CD14-positive monocyte (primary cell): ENCODE measurements around the gene MYO6. TPM values are rescaled to one million over a fixed set of nuclear protein-coding genes. Genes with fewer than 3 reads are reported as not detected.

ENCODE experiments used
- DNase-seq, 3 donors: peaks; one replicate each; pipeline ENCODE4 v3.0.0-alpha.2; 2011 to 2022
- H2AFZ ChIP-seq: 2 replicates; pipeline ENCODE4 v1.6.0; 2012; ENCODE audit warnings: mild to moderate bottlenecking, low read depth, low read length, inconsistent platforms; ENCODE audit not compliant: insufficient read depth, poor library complexity, severe bottlenecking
- H3K27ac ChIP-seq, 2 donors: 1 replicate in 1 of 2; 2 replicates in 1 of 2; pipeline ENCODE4 v1.5.1; 2012 to 2013; ENCODE audit warnings: low read length in 2 of 2, control low read depth in 1 of 2, inconsistent platforms in 1 of 2, low read depth in 1 of 2, mild to moderate bottlenecking in 1 of 2
- H3K27me3 ChIP-seq, 2 donors: one replicate each; pipeline versions ENCODE4 v1.6.0 to v1.6.1; 2011 to 2013; ENCODE audit warnings: low read length in 2 of 2; ENCODE audit not compliant: control insufficient read depth in 2 of 2, insufficient read depth in 2 of 2
- H3K36me3 ChIP-seq, 2 donors: replicated peaks in 1 of 2; 1 replicate in 1 of 2; 2 replicates in 1 of 2; pipeline versions ENCODE4 v1.5.1 to v1.6.1; 2012 to 2013; ENCODE audit warnings: low read length in 2 of 2, control low read depth in 1 of 2, inconsistent platforms in 1 of 2, mild to moderate bottlenecking in 1 of 2; ENCODE audit not compliant: insufficient read depth in 2 of 2, control insufficient read depth in 1 of 2
- H3K4me1 ChIP-seq, 2 donors: 1 replicate in 1 of 2; 2 replicates in 1 of 2; pipeline versions ENCODE4 v1.5.1 to v1.6.1; 2012 to 2013; ENCODE audit warnings: low read length in 2 of 2, control low read depth in 1 of 2, inconsistent platforms in 1 of 2, mild to moderate bottlenecking in 1 of 2, moderate library complexity in 1 of 2; ENCODE audit not compliant: insufficient read depth in 2 of 2, control insufficient read depth in 1 of 2
- H3K4me2 ChIP-seq: replicated peaks from 2 replicates; pipeline ENCODE3; 2012; ENCODE audit warnings: low read length, moderate library complexity, mild to moderate bottlenecking; ENCODE audit not compliant: poor library complexity, severe bottlenecking; ENCODE audit errors: extremely low read depth
- H3K4me3 ChIP-seq, 3 experiments: fragments of 200-600 bp in 1 of 3; sonication (generic) in 1 of 3; replicated peaks in 1 of 3; 1 replicate in 2 of 3; 2 replicates in 1 of 3; pipeline ENCODE4 v1.5.1; 2011 to 2013; ENCODE audit warnings: low read length in 3 of 3, mild to moderate bottlenecking in 3 of 3, control low read depth in 2 of 3, low read depth in 2 of 3, inconsistent platforms in 1 of 3, moderate library complexity in 1 of 3
- H3K79me2 ChIP-seq: 2 replicates; pipeline ENCODE4 v1.6.0; 2012; ENCODE audit warnings: mild to moderate bottlenecking, control low read depth, inconsistent platforms, low read length, moderate library complexity; ENCODE audit not compliant: insufficient read depth
- H3K9ac ChIP-seq: 2 replicates; pipeline ENCODE4 v1.6.0; 2017; ENCODE audit warnings: low read length, mild to moderate bottlenecking; ENCODE audit not compliant: insufficient read depth, poor library complexity, severe bottlenecking
- H3K9me3 ChIP-seq, 2 donors: replicated peaks in 1 of 2; 1 replicate in 1 of 2; 2 replicates in 1 of 2; pipeline versions ENCODE4 v1.5.1 to v1.6.1; 2012 to 2013; ENCODE audit warnings: low read length in 2 of 2, control low read depth in 1 of 2; ENCODE audit not compliant: control insufficient read depth in 1 of 2, insufficient read depth in 1 of 2
- H4K20me1 ChIP-seq: 2 replicates; pipeline ENCODE4 v1.6.0; 2012; ENCODE audit warnings: mild to moderate bottlenecking, low read length, control low read depth, moderate library complexity; ENCODE audit not compliant: insufficient read depth
- H3K27ac Mint-ChIP-seq, 7 donors: one replicate each; pipeline ENCODE4 v1.8.0; 2020; ENCODE audit warnings: mild to moderate bottlenecking in 7 of 7, mixed read lengths in 7 of 7, moderate library complexity in 6 of 7, inconsistent platforms in 2 of 7
- H3K27me3 Mint-ChIP-seq, 3 donors: one replicate each; pipeline ENCODE4 v1.8.0; 2021 to 2022; ENCODE audit warnings: low read depth in 3 of 3, mild to moderate bottlenecking in 3 of 3, mixed read lengths in 3 of 3, moderate library complexity in 3 of 3, inconsistent platforms in 1 of 3
- H3K36me3 Mint-ChIP-seq, 2 donors: one replicate each; pipeline ENCODE4 v1.8.0; 2020; ENCODE audit warnings: mixed read lengths in 2 of 2, inconsistent platforms in 1 of 2, mild to moderate bottlenecking in 1 of 2
- H3K4me1 Mint-ChIP-seq: one replicate; pipeline ENCODE4 v1.8.0; 2020; ENCODE audit warnings: mild to moderate bottlenecking, mixed read lengths
- H3K4me3 Mint-ChIP-seq, 2 donors: one replicate each; pipeline ENCODE4 v1.8.0; 2020; ENCODE audit warnings: mild to moderate bottlenecking in 2 of 2, mixed read lengths in 2 of 2, moderate library complexity in 1 of 2
- H3K9me3 Mint-ChIP-seq, 7 donors: one replicate each; pipeline ENCODE4 v1.8.0; 2020 to 2022; ENCODE audit warnings: mixed read lengths in 7 of 7, mild to moderate bottlenecking in 6 of 7, moderate library complexity in 6 of 7, inconsistent platforms in 2 of 7
- CTCF ChIP-seq: fragments of 200-600 bp; IDR thresholded peaks from one replicate; pipeline ENCODE4 v1.8.0; 2022; ENCODE audit warnings: antibody characterized with exemption, mild to moderate bottlenecking
- WGBS: methylation state at CpG from one replicate; pipeline ENCODE4 v1.1.5; 2013; ENCODE audit warnings: missing lambda C conversion rate; ENCODE audit not compliant: insufficient coverage; 5-methylcytosine and 5-hydroxymethylcytosine counted together
- intact Hi-C, 2 donors: fragments of 100-400 bp; cut with micrococcal nuclease; formaldehyde crosslinking; loops; one replicate each; pipeline versions ENCODE4 v1.15.0 to v1.15.1; 2023
- polyA plus RNA-seq, 3 donors: library from polyadenylated mRNA; depleted of rRNA in 1 of 3; unstranded in 2 of 3; stranded (reverse) in 1 of 3; fragments of 300-500 nt in 2 of 3; fragments of >200 nt in 1 of 3; fragmentation: Illumina TruSeq in 2 of 3; gene quantifications; 1 replicate in 2 of 3; 2 replicates in 1 of 3; pipeline ENCODE4 v1.2.3, GENCODE V29; 2012 to 2021

The MYO6 gene
- polyA plus RNA-seq, 3 donors = not detected

GRCh38 chr6:75747152-75747992 is 1.7 kb upstream of the MYO6 start:
- peak overlapping the region in 1 of 2 donors; percentile 95 for H3K4me3 Mint-ChIP-seq

More at GRCh38 chr6:75747152-75747992, 1.7 kb upstream of the MYO6 start:
- Histone ChIP-seq H3K9ac (no peak overlapping the region), H3K9me3 (peaks cover 0 to 6% of the 10 kb centered on the region in 2 donors), H3K36me3 (no peaks in the 10 kb centered on the region), H3K27me3 (peaks cover 80 to 92% of the 10 kb centered on the region in 2 donors), H2AFZ (no peak overlapping the region), H3K4me2 (peak overlapping the region; percentile 89), H4K20me1 (no peaks in the 10 kb centered on the region), H3K4me1 (peaks cover 20 to 24% of the 10 kb centered on the region in 2 donors), H3K4me3 (no peak overlapping the region), H3K27ac (no peak overlapping the region), H3K79me2 (no peaks in the 10 kb centered on the region)
- Mint-ChIP-seq H3K9me3 (peaks cover 0 to 23% (median 9%) of the 10 kb centered on the region in 7 donors), H3K4me1 (peaks cover 23% of the 10 kb centered on the region), H3K27me3 (peaks cover 88 to 94% (median 92%) of the 10 kb centered on the region in 3 donors), H3K36me3 (peaks cover 0 to 5% of the 10 kb centered on the region in 2 donors), H3K27ac (peak overlapping the region in 2 of 7 donors; percentile 15 to 44)
- no peak for DNase-seq
- WGBS = 100% methylated on average over 3 of the region's 9 CpGs
- TF ChIP-seq CTCF = no peak
- intact Hi-C loops = no loop called here
